ENCODE measurements around the gene ZNF221.

ZNF221 gene

GRCh38 chr19:44007473-44007872 lies 56.4 kb downstream of the ZNF221 start:
- Histone ChIP-seq H3K36me3 (peaks cover 62 to 70% (median 62%) of the 10 kb centered on the region in 3 donors), H3K4me3 (no peak overlapping the region), H3K27me3 (no peaks in the 10 kb centered on the region), H3K4me1 (peaks cover 0 to 10% (median 7%) of the 10 kb centered on the region in 4 donors), H3K27ac (no peak overlapping the region), H3K9me3 (peaks cover 0 to 59% (median 55%) of the 10 kb centered on the region in 3 donors)
- no peak for TF ChIP-seq CTCF (IDR thresholded peaks at IDR 0.05)
- intact Hi-C loops (cut with DNase I; ENCODE audit: low total_unique reads), result loop anchor here (10.0 kb wide), 2 partner anchors 47 to 87 kb away; partner anchors contain the start of genes ZNF223 and ZNF224
- no peak for DNase-seq

- peaks cover 0 to 82% (median 80%) of the 10 kb centered on the region in 3 donors for H3K9me3 ChIP-seq
- intact Hi-C loops (cut with DNase I; ENCODE audit: low total_unique reads), result no loop called here
- TF ChIP-seq CTCF (IDR thresholded peaks at IDR 0.05), result no peak
- no peak overlapping the region for H3K4me3 ChIP-seq
- peaks cover 66 to 76% (median 70%) of the 10 kb centered on the region in 3 donors for H3K36me3 ChIP-seq
- H3K27ac ChIP-seq, result no peak overlapping the region
- no peak for DNase-seq
- H3K27me3 ChIP-seq, result no peaks in the 10 kb centered on the region
- H3K4me1 ChIP-seq, result no peaks in the 10 kb centered on the region
Measured at GRCh38 chr19:44010468-44010867, 59.4 kb downstream of the ZNF221 start.

Measured in tibial artery (tissue), 4 donors.